IPS-15b (cell line): ENCODE measurements around the gene ZDHHC13.

Experiments used
- H3K27me3 ChIP-seq: one replicate; pipeline ENCODE4 v1.6.1; 2013; ENCODE audit warnings: low read length; ENCODE audit not compliant: control insufficient read depth, insufficient read depth
- H3K36me3 ChIP-seq: one replicate; pipeline ENCODE4 v1.6.1; 2013; ENCODE audit warnings: low read length; ENCODE audit not compliant: control insufficient read depth, insufficient read depth
- H3K4me1 ChIP-seq: one replicate; pipeline ENCODE4 v1.6.1; 2013; ENCODE audit warnings: mild to moderate bottlenecking, low read length; ENCODE audit not compliant: control insufficient read depth, insufficient read depth
- H3K4me3 ChIP-seq: one replicate; pipeline ENCODE4 v1.5.1; 2013; ENCODE audit warnings: low read depth, low read length
- H3K9ac ChIP-seq: one replicate; pipeline ENCODE4 v1.6.1; 2013; ENCODE audit warnings: low read depth, mild to moderate bottlenecking, low read length
- H3K9me3 ChIP-seq: one replicate; pipeline ENCODE4 v1.6.1; 2013; ENCODE audit warnings: mild to moderate bottlenecking, low read length; ENCODE audit not compliant: control insufficient read depth, insufficient read depth

ZDHHC13 gene

GRCh38 chr11:19176629-19177186 lies 59.7 kb downstream of the ZDHHC13 start:
- Histone ChIP-seq H3K9ac (no peak overlapping the region), H3K9me3 (no peaks in the 10 kb centered on the region), H3K4me1 (no peaks in the 10 kb centered on the region), H3K27me3 (no peaks in the 10 kb centered on the region), H3K4me3 (no peak overlapping the region), H3K36me3 (peaks cover 3% of the 10 kb centered on the region)

GRCh38 chr11:19181531-19182261 lies 64.7 kb downstream of the ZDHHC13 start:
- H3K27me3 ChIP-seq, result no peaks in the 10 kb centered on the region
- no peaks in the 10 kb centered on the region for H3K36me3 ChIP-seq
- no peak overlapping the region for H3K9ac ChIP-seq
- H3K9me3 ChIP-seq, result no peaks in the 10 kb centered on the region
- H3K4me3 ChIP-seq, result no peak overlapping the region
- no peaks in the 10 kb centered on the region for H3K4me1 ChIP-seq

- Histone ChIP-seq H3K9ac (no peak overlapping the region), H3K27me3 (no peaks in the 10 kb centered on the region), H3K9me3 (no peaks in the 10 kb centered on the region), H3K4me3 (no peak overlapping the region), H3K36me3 (no peaks in the 10 kb centered on the region), H3K4me1 (no peaks in the 10 kb centered on the region)
Measured at GRCh38 chr11:19183646-19184045, 66.7 kb downstream of the ZDHHC13 start.

- H3K4me1 ChIP-seq, result no peaks in the 10 kb centered on the region
- no peaks in the 10 kb centered on the region for H3K27me3 ChIP-seq
- no peaks in the 10 kb centered on the region for H3K9me3 ChIP-seq
- no peak overlapping the region for H3K4me3 ChIP-seq
- H3K9ac ChIP-seq, result no peak overlapping the region
- H3K36me3 ChIP-seq, result no peaks in the 10 kb centered on the region
Measured at GRCh38 chr11:19185036-19185435, 68.1 kb downstream of the ZDHHC13 start.

- Histone ChIP-seq H3K4me3 (no peak overlapping the region), H3K9ac (no peak overlapping the region), H3K36me3 (no peaks in the 10 kb centered on the region)
Measured at GRCh38 chr11:19185516-19186052, 68.6 kb downstream of the ZDHHC13 start.

GRCh38 chr11:19187114-19187832 lies 70.3 kb downstream of the ZDHHC13 start:
- Histone ChIP-seq H3K4me3 (no peak overlapping the region), H3K9ac (no peak overlapping the region), H3K9me3 (no peaks in the 10 kb centered on the region), H3K36me3 (no peaks in the 10 kb centered on the region), H3K27me3 (no peaks in the 10 kb centered on the region), H3K4me1 (no peaks in the 10 kb centered on the region)

More at GRCh38 chr11:19185516-19186052, 68.6 kb downstream of the ZDHHC13 start:
- Histone ChIP-seq H3K4me1 (no peaks in the 10 kb centered on the region), H3K27me3 (no peaks in the 10 kb centered on the region), H3K9me3 (no peaks in the 10 kb centered on the region)

- Histone ChIP-seq H3K9ac (no peak overlapping the region), H3K9me3 (no peaks in the 10 kb centered on the region), H3K36me3 (no peaks in the 10 kb centered on the region), H3K4me1 (no peaks in the 10 kb centered on the region), H3K4me3 (no peak overlapping the region), H3K27me3 (no peaks in the 10 kb centered on the region)
Measured at GRCh38 chr11:19187833-19188258, 70.9 kb downstream of the ZDHHC13 start.

GRCh38 chr11:19191530-19192169 lies 74.7 kb downstream of the ZDHHC13 start:
- no peaks in the 10 kb centered on the region for H3K27me3 ChIP-seq
- no peak overlapping the region for H3K9ac ChIP-seq
- no peak overlapping the region for H3K4me3 ChIP-seq
- H3K9me3 ChIP-seq, result no peaks in the 10 kb centered on the region
- no peaks in the 10 kb centered on the region for H3K36me3 ChIP-seq
- H3K4me1 ChIP-seq, result no peaks in the 10 kb centered on the region

- Histone ChIP-seq H3K9me3 (no peaks in the 10 kb centered on the region), H3K36me3 (no peaks in the 10 kb centered on the region), H3K4me1 (no peaks in the 10 kb centered on the region), H3K9ac (no peak overlapping the region), H3K27me3 (no peaks in the 10 kb centered on the region), H3K4me3 (no peak overlapping the region)
Measured at GRCh38 chr11:19193916-19194315, 76.9 kb downstream of the ZDHHC13 start.

GRCh38 chr11:19194620-19195308 lies 77.8 kb downstream of the ZDHHC13 start:
- Histone ChIP-seq H3K27me3 (no peaks in the 10 kb centered on the region), H3K36me3 (no peaks in the 10 kb centered on the region), H3K9ac (no peak overlapping the region), H3K4me1 (no peaks in the 10 kb centered on the region), H3K9me3 (no peaks in the 10 kb centered on the region), H3K4me3 (no peak overlapping the region)

- H3K9ac ChIP-seq, result no peak overlapping the region
- H3K4me3 ChIP-seq, result no peak overlapping the region
- no peaks in the 10 kb centered on the region for H3K27me3 ChIP-seq
- H3K9me3 ChIP-seq, result no peaks in the 10 kb centered on the region
- no peaks in the 10 kb centered on the region for H3K4me1 ChIP-seq
- H3K36me3 ChIP-seq, result no peaks in the 10 kb centered on the region
Measured at GRCh38 chr11:19196432-19196831, 79.5 kb downstream of the ZDHHC13 start.
